IMR-90 (cell line): ENCODE data around the gene XPC. TPM values are rescaled to one million over a fixed set of nuclear protein-coding genes. Genes with fewer than 3 reads are reported as not detected.

ENCODE experiments used
- ATAC-seq: fragments of 200-7000 bp; cut with Tn5 transposase; 2 replicates; pipeline ENCODE4 v1.9.1; 2020; ENCODE audit warnings: low read depth, mild to moderate bottlenecking, moderate library complexity
- BruUV-seq: library from RNA; stranded (reverse); fragments of 400-500 nt; replicated peaks from 2 replicates; lab custom pipeline; 2021; lab: Mats Ljungman, UMichigan
- CTCF ChIA-PET: fragments of 300-600 bp; formaldehyde crosslinking; extraction: SDS; loops from one replicate; lab custom pipeline; 2021; ENCODE audit warnings: antibody characterized with exemption; lab: Yijun Ruan, JAX
- POLR2A ChIA-PET: fragments of 300-600 bp; sonication (Branson Sonifier 250); formaldehyde crosslinking; loops from one replicate; lab custom pipeline; 2022; ENCODE audit warnings: antibody characterized with exemption; ENCODE audit not compliant: unreplicated experiment; lab: Charles Lee
- DNase-seq: peaks from one replicate; pipeline ENCODE4 v3.0.0; 2013
- H2AFZ ChIP-seq: replicated peaks from 2 replicates; pipeline ENCODE3; 2013; ENCODE audit warnings: low read length, mild to moderate bottlenecking; ENCODE audit not compliant: poor library complexity
- H2AK5ac ChIP-seq: 2 replicates; pipeline ENCODE4 v1.6.1; 2013; ENCODE audit warnings: low read depth, low read length, inconsistent platforms
- H2AK9ac ChIP-seq: replicated peaks from 2 replicates; pipeline ENCODE3; 2013; ENCODE audit warnings: mild to moderate bottlenecking, low read depth, low read length, moderate library complexity; ENCODE audit not compliant: poor library complexity
- H2BK120ac ChIP-seq: 2 replicates; pipeline ENCODE4 v1.6.1; 2013; ENCODE audit warnings: low read depth, low read length, inconsistent platforms
- H2BK15ac ChIP-seq: 3 replicates; pipeline ENCODE4 v1.6.1; 2013; ENCODE audit warnings: low read depth, low read length, inconsistent platforms
- H2BK20ac ChIP-seq: 2 replicates; pipeline ENCODE4 v1.6.1; 2013; ENCODE audit warnings: low read depth, mild to moderate bottlenecking, inconsistent platforms, low read length, moderate library complexity
- H2BK5ac ChIP-seq: 2 replicates; pipeline ENCODE4 v1.6.1; 2013; ENCODE audit warnings: mild to moderate bottlenecking, low read depth, low read length, inconsistent platforms; ENCODE audit not compliant: poor library complexity, severe bottlenecking
- H3K14ac ChIP-seq: replicated peaks from 2 replicates; pipeline ENCODE4 v1.6.1; 2013; ENCODE audit warnings: low read depth, low read length, inconsistent platforms
- H3K18ac ChIP-seq: 2 replicates; pipeline ENCODE4 v1.6.1; 2013; ENCODE audit warnings: low read depth, low read length, control low read depth
- H3K23ac ChIP-seq: 2 replicates; pipeline ENCODE4 v1.6.1; 2013; ENCODE audit warnings: low read depth, low read length, inconsistent platforms
- H3K27ac ChIP-seq: 2 replicates; pipeline ENCODE4 v1.5.1; 2013; ENCODE audit warnings: mild to moderate bottlenecking, control low read depth, low read length; ENCODE audit not compliant: insufficient read depth
- H3K27me3 ChIP-seq: 2 replicates; pipeline ENCODE4 v1.6.1; 2013; ENCODE audit warnings: low read length; ENCODE audit not compliant: control insufficient read depth, insufficient read depth
- H3K36me3 ChIP-seq: 2 replicates; pipeline ENCODE4 v1.6.1; 2013; ENCODE audit warnings: low read length, mixed read lengths; ENCODE audit not compliant: control insufficient read depth, insufficient read depth
- H3K4ac ChIP-seq: 2 replicates; pipeline ENCODE4 v1.6.1; 2013; ENCODE audit warnings: low read depth, low read length, inconsistent platforms
- H3K4me1 ChIP-seq: 2 replicates; pipeline ENCODE4 v1.6.1; 2013; ENCODE audit warnings: low read length, mixed read lengths; ENCODE audit not compliant: control insufficient read depth, insufficient read depth
- H3K4me2 ChIP-seq: 2 replicates; pipeline ENCODE4 v1.6.1; 2013; ENCODE audit warnings: low read depth, mild to moderate bottlenecking, control low read depth, low read length, moderate library complexity
- H3K4me3 ChIP-seq: 2 replicates; pipeline ENCODE4 v1.5.1; 2013; ENCODE audit warnings: low read depth, mild to moderate bottlenecking, control low read depth, low read length, moderate library complexity; ENCODE audit not compliant: insufficient read depth
- H3K56ac ChIP-seq: 2 replicates; pipeline ENCODE4 v1.6.1; 2013; ENCODE audit warnings: low read length, inconsistent platforms; ENCODE audit not compliant: insufficient read depth; ENCODE audit errors: extremely low read depth
- H3K79me1 ChIP-seq, 2 experiments: 2 replicates each; pipeline ENCODE4 v1.6.1; 2013; ENCODE audit warnings: low read length in 2 of 2, inconsistent platforms in 1 of 2, low read depth in 1 of 2
- H3K9ac ChIP-seq: 2 replicates; pipeline ENCODE4 v1.6.1; 2013; ENCODE audit warnings: low read depth, low read length, control low read depth
- H3K9me1 ChIP-seq: 2 replicates; pipeline ENCODE4 v1.6.1; 2013; ENCODE audit warnings: low read length, inconsistent platforms; ENCODE audit not compliant: insufficient read depth
- H3K9me3 ChIP-seq: 2 replicates; pipeline ENCODE4 v1.6.1; 2013; ENCODE audit warnings: low read length; ENCODE audit not compliant: control insufficient read depth, insufficient read depth
- H4K20me1 ChIP-seq: 2 replicates; pipeline ENCODE4 v1.6.1; 2013; ENCODE audit warnings: low read length, inconsistent platforms; ENCODE audit not compliant: insufficient read depth
- H4K5ac ChIP-seq: 2 replicates; pipeline ENCODE4 v1.6.1; 2013; ENCODE audit warnings: mild to moderate bottlenecking, low read depth, low read length, control low read depth
- H4K8ac ChIP-seq, 2 experiments: 2 replicates each; pipeline ENCODE4 v1.6.1; 2013; ENCODE audit warnings: low read depth in 2 of 2, low read length in 2 of 2, control low read depth in 1 of 2, inconsistent platforms in 1 of 2
- H4K91ac ChIP-seq: 2 replicates; pipeline ENCODE4 v1.6.1; 2013; ENCODE audit warnings: low read depth, low read length, inconsistent platforms; ENCODE audit not compliant: insufficient read depth
- BHLHE40 ChIP-seq: fragments of 150-350 bp; IDR thresholded peaks from 2 replicates; pipeline ENCODE4 v1.6.1; 2016; ENCODE audit warnings: mild to moderate bottlenecking, low read depth, low read length
- CEBPB ChIP-seq: IDR thresholded peaks from 2 replicates; pipeline ENCODE4 v1.6.1; 2012; ENCODE audit warnings: low read depth, low read length, improper control_type of control experiment
- CHD1 ChIP-seq: IDR thresholded peaks from 2 replicates; pipeline ENCODE4 v1.6.1; 2012; ENCODE audit warnings: low read depth, low read length, improper control_type of control experiment
- CTCF ChIP-seq: conservative IDR thresholded peaks from 2 replicates; pipeline ENCODE4 v1.5.1; 2012; ENCODE audit warnings: mild to moderate bottlenecking, low read depth, low read length, improper control_type of control experiment
- ELK1 ChIP-seq: fragments of 150-350 bp; IDR thresholded peaks from 2 replicates; pipeline ENCODE4 v1.6.1; 2016; ENCODE audit warnings: low read depth, mild to moderate bottlenecking, low read length, moderate library complexity, borderline replicate concordance
- FOS ChIP-seq: fragments of 150-350 bp; IDR thresholded peaks from 2 replicates; pipeline ENCODE4 v1.6.1; 2016; ENCODE audit warnings: low read depth, low read length
- MAFK ChIP-seq: IDR thresholded peaks from 2 replicates; pipeline ENCODE4 v1.6.1; 2012; ENCODE audit warnings: low read depth, low read length, improper control_type of control experiment
- MAZ ChIP-seq: IDR thresholded peaks from 2 replicates; pipeline ENCODE4 v1.6.1; 2012; ENCODE audit warnings: low read depth, mild to moderate bottlenecking, low read length, improper control_type of control experiment, moderate library complexity, borderline replicate concordance
- MXI1 ChIP-seq: IDR thresholded peaks from 2 replicates; pipeline ENCODE4 v1.6.1; 2012; ENCODE audit warnings: low read depth, mild to moderate bottlenecking, low read length, moderate library complexity, borderline replicate concordance
- NFE2L2 ChIP-seq: fragments of 150-350 bp; IDR thresholded peaks from 2 replicates; pipeline ENCODE4 v1.6.1; 2016; ENCODE audit warnings: low read depth, mild to moderate bottlenecking, low read length
- POLR2A ChIP-seq: IDR thresholded peaks from 2 replicates; pipeline ENCODE4 v1.6.1; 2012; ENCODE audit warnings: mild to moderate bottlenecking, low read depth, low read length
- RAD21 ChIP-seq: IDR thresholded peaks from 2 replicates; pipeline ENCODE4 v1.6.1; 2012; ENCODE audit warnings: low read length, improper control_type of control experiment
- RCOR1 ChIP-seq: IDR thresholded peaks from 2 replicates; pipeline ENCODE4 v1.6.1; 2012; ENCODE audit warnings: mild to moderate bottlenecking, low read length, improper control_type of control experiment; ENCODE audit not compliant: insufficient replicate concordance
- RFX5 ChIP-seq: IDR thresholded peaks from 2 replicates; pipeline ENCODE4 v1.8.0; 2012; ENCODE audit warnings: low read depth, mild to moderate bottlenecking, low read length, moderate library complexity
- SMC3 ChIP-seq: fragments of 150-350 bp; IDR thresholded peaks from 2 replicates; pipeline ENCODE4 v1.6.1; 2016; ENCODE audit warnings: low read depth, mild to moderate bottlenecking, antibody characterized with exemption, low read length, moderate library complexity
- WGBS, 2 experiments: methylation state at CpG; one replicate each; pipeline versions ENCODE4 v1.1.5 to v1.1.7; 2013; ENCODE audit warnings: missing lambda C conversion rate in 2 of 2; ENCODE audit not compliant: insufficient read length in 1 of 2; ENCODE audit errors: extremely low coverage in 2 of 2; 5-methylcytosine and 5-hydroxymethylcytosine counted together
- dilution Hi-C: fragments of 300-500 bp; cut with HindIII; formaldehyde crosslinking; loops from one replicate; pipeline ENCODE4 v1.14.3; 2018; ENCODE audit warnings: low sequenced_read_pairs; ENCODE audit not compliant: unreplicated experiment
- in situ Hi-C: fragments of 300-500 bp; cut with MboI; formaldehyde crosslinking; loops from 3 replicates; pipeline ENCODE4 v1.14.3; 2019; ENCODE audit warnings: low sequenced_read_pairs, inconsistent platforms, mixed read lengths
- intact Hi-C: fragments of 100-400 bp; cut with micrococcal nuclease; formaldehyde crosslinking; loops from 2 replicates; pipeline ENCODE4 v1.10.0; 2022
- polyA plus RNA-seq, 3 experiments: library from polyadenylated mRNA; depleted of rRNA; stranded (reverse); fragments of >200 nt; gene quantifications; 2 replicates each; pipeline ENCODE4 v1.2.3, GENCODE V29; 2012; ENCODE audit warnings: low replicate concordance in 1 of 3
- total RNA-seq: library from RNA; depleted of rRNA; stranded (reverse); fragments of >200 nt; gene quantifications from 2 replicates; pipeline ENCODE4 v1.2.3, GENCODE V29; 2012

Gene XPC
- total and polyA plus RNA-seq, 2 of the 4 experiments (the other 2 are of a cell fraction), result 30.9 to 48.8 TPM

- Histone ChIP-seq H2BK120ac (no peak overlapping the region), H3K79me1 (peaks cover 35 to 53% of the 10 kb centered on the region in 2 experiments), H3K9me3 (no peaks in the 10 kb centered on the region), H4K5ac (no peak overlapping the region), H3K36me3 (peaks cover 17% of the 10 kb centered on the region), H3K4me2 (peak overlapping the region; percentile 28; the same call in 1 of the 2 replicates), H3K14ac (no peak overlapping the region), H2AFZ (no peak overlapping the region), H3K9ac (no peak overlapping the region), H3K27me3 (no peaks in the 10 kb centered on the region), H3K56ac (no peak overlapping the region), H2BK5ac (no peak overlapping the region), H3K4ac (no peak overlapping the region), H3K18ac (no peak overlapping the region), H3K9me1 (no peaks in the 10 kb centered on the region; the same call in 1 of the 2 replicates), H2AK5ac (no peak overlapping the region), H3K27ac (no peak overlapping the region), H3K4me3 (no peak overlapping the region), H4K8ac (no peak overlapping the region), H2BK20ac (no peak overlapping the region), H4K91ac (no peak overlapping the region), H2BK15ac (no peak overlapping the region), H3K23ac (0 out of 2 replicates have a peak overlapping the region, but pooled peaks have one; percentile 14), H3K4me1 (peaks cover 7% of the 10 kb centered on the region), H2AK9ac (no peak overlapping the region), H4K20me1 (peaks cover 7% of the 10 kb centered on the region; the same call in 1 of the 2 replicates)
- in situ Hi-C loops, result no loop called here
- ATAC-seq (no peak), DNase-seq (peak; percentile 25)
- no TSS peak for BruUV-seq
- CTCF ChIA-PET, result no interaction called here
- dilution Hi-C loops, result no loop called here
- 83% methylated on average over 1 of the region's 3 CpGs; no CpG with 5 or more reads in 1 of the 2 experiments for WGBS, 2 experiments
- intact Hi-C loops, result loop anchor here (5.0 kb wide), 1 partner anchor 278 kb away; no protein-coding TSS in a partner anchor
- POLR2A ChIA-PET, result no interaction called here
- TF ChIP-seq BHLHE40 (no peak), RAD21 (no peak), CHD1 (no peak), CEBPB (no peak), FOS (no peak), SMC3 (no peak), NFE2L2 (no peak), ELK1 (no peak), RCOR1 (no peak), CTCF (no peak), POLR2A (no peak), RFX5 (no peak), MAZ (no peak), MAFK (no peak), MXI1 (no peak)
Observed at GRCh38 chr3:14175383-14176037, 2.9 kb downstream of the XPC start.
